Panc1 (cell line): Measurements from ENCODE around the gene ZNF433. TPM values are rescaled to one million over a fixed set of nuclear protein-coding genes. Genes with fewer than 3 reads are reported as not detected.
A peak's percentile ranks its signal among the peaks of the same experiment; 100 is the strongest.

ENCODE experiments used
- ATAC-seq: fragments of 200-7000 bp; cut with Tn5 transposase; 2 replicates; pipeline ENCODE4 v1.9.1; 2020; ENCODE audit warnings: mild to moderate bottlenecking, moderate library complexity
- BruUV-seq: library from RNA; stranded (reverse); fragments of 400-500 nt; replicated peaks from 2 replicates; lab custom pipeline; 2021; lab: Mats Ljungman, UMichigan
- CTCF ChIA-PET: fragments of 300-600 bp; sonication (Branson Sonifier 250); formaldehyde crosslinking; loops from one replicate; lab custom pipeline; 2022; ENCODE audit warnings: antibody characterized with exemption; lab: Charles Lee
- POLR2A ChIA-PET: fragments of 300-600 bp; sonication (Branson Sonifier 250); formaldehyde crosslinking; loops from one replicate; lab custom pipeline; 2022; ENCODE audit warnings: antibody characterized with exemption; lab: Charles Lee
- DNase-seq: peaks from one replicate; pipeline ENCODE4 v3.0.0-alpha.2; 2010; ENCODE audit warnings: low read depth, low spot score
- H3K27ac ChIP-seq: 2 replicates; pipeline ENCODE4 v1.5.1; 2011; ENCODE audit warnings: mild to moderate bottlenecking, low read length, inconsistent platforms
- H3K27me3 ChIP-seq: fragments of 200-500 bp; sonication (Bioruptor generic); 2 replicates; pipeline ENCODE4 v1.6.0; 2014; ENCODE audit warnings: low read length, inconsistent platforms; ENCODE audit not compliant: control insufficient read depth, insufficient read depth
- H3K36me3 ChIP-seq: fragments of 200-500 bp; sonication (Bioruptor generic); 2 replicates; pipeline ENCODE4 v1.5.1; 2014; ENCODE audit warnings: inconsistent platforms, mild to moderate bottlenecking, low read length, moderate library complexity; ENCODE audit not compliant: control insufficient read depth, insufficient read depth
- H3K4me1 ChIP-seq: 2 replicates; pipeline ENCODE4 v1.5.1; 2011; ENCODE audit warnings: inconsistent platforms, mild to moderate bottlenecking, low read length, moderate library complexity; ENCODE audit not compliant: control insufficient read depth, insufficient read depth
- H3K4me3 ChIP-seq, 2 experiments: 2 replicates each; pipeline ENCODE4 v1.5.1; 2011 to 2012; ENCODE audit warnings: low read depth in 2 of 2, low read length in 2 of 2, mild to moderate bottlenecking in 2 of 2, inconsistent platforms in 1 of 2, moderate library complexity in 1 of 2
- H3K9me3 ChIP-seq: fragments of 200-500 bp; sonication (Bioruptor generic); 2 replicates; pipeline ENCODE4 v1.5.1; 2014; ENCODE audit warnings: low read depth, mild to moderate bottlenecking, inconsistent platforms, low read length, moderate library complexity; ENCODE audit not compliant: control insufficient read depth, insufficient read depth
- CTCF ChIP-seq: fragments of 450-650 bp; IDR thresholded peaks from 2 replicates; pipeline ENCODE4 v1.5.1; 2017; ENCODE audit warnings: mild to moderate bottlenecking
- POLR2AphosphoS5 ChIP-seq: IDR thresholded peaks from 2 replicates; pipeline ENCODE4 v1.6.1; 2012; ENCODE audit warnings: mild to moderate bottlenecking, low read depth, low read length, moderate library complexity
- REST ChIP-seq, 2 experiments: IDR thresholded peaks; 2 replicates each; pipeline ENCODE4 v1.6.1; 2011 to 2012; ENCODE audit warnings: low read depth in 2 of 2, control low read depth in 1 of 2, low read length in 1 of 2, mild to moderate bottlenecking in 1 of 2, moderate library complexity in 1 of 2; ENCODE audit not compliant: insufficient read depth in 1 of 2
- SIN3A ChIP-seq: IDR thresholded peaks from 2 replicates; pipeline ENCODE4 v1.6.1; 2012; ENCODE audit warnings: low read depth, mild to moderate bottlenecking, low read length, moderate library complexity, borderline replicate concordance; ENCODE audit not compliant: insufficient read depth
- TCF7L2 ChIP-seq: IDR thresholded peaks from 2 replicates; pipeline ENCODE4 v1.6.1; 2011; ENCODE audit warnings: mild to moderate bottlenecking, low read depth, low read length, inconsistent platforms
- in situ Hi-C: cut with HindIII; loops from 2 replicates; pipeline ENCODE4 v1.10.0; 2016; ENCODE audit warnings: low sequenced_read_pairs, low pct_unique_long_range_greater_than_20kb
- intact Hi-C: fragments of 100-400 bp; cut with micrococcal nuclease; formaldehyde crosslinking; loops from one replicate; pipeline ENCODE4 v1.10.0; 2022; ENCODE audit not compliant: unreplicated experiment
- total RNA-seq: library from RNA; stranded (reverse); gene quantifications from one replicate; pipeline ENCODE4 v1.2.1, GENCODE V29; 2021; ENCODE audit not compliant: unreplicated experiment

ZNF433 gene
- total RNA-seq, 1 experiment from 2014 or later, result 4.7 TPM

- DNase-seq (no peak), ATAC-seq (no peak)
- in situ Hi-C loops, result no loop called here
- ChIA-PET POLR2A (no interaction called here), CTCF (no interaction called here)
- intact Hi-C loops, result no loop called here
- BruUV-seq, result no TSS peak
- H3K4me3 ChIP-seq, result no peak overlapping the region
- peaks cover 49% of the 10 kb centered on the region for H3K9me3 ChIP-seq
- no peaks in the 10 kb centered on the region; the same call in 1 of the 2 replicates for H3K36me3 ChIP-seq
- H3K4me1 ChIP-seq, result no peaks in the 10 kb centered on the region
- H3K27ac ChIP-seq, result no peak overlapping the region
- no peaks in the 10 kb centered on the region for H3K27me3 ChIP-seq
- TF ChIP-seq SIN3A (no peak), CTCF (no peak), REST (IDR thresholded peaks at IDR 0.05; ENCODE audit: insufficient read depth in 1 of 2, low read depth in 2 of 2, low read length in 1 of 2) (no peak), POLR2AphosphoS5 (no peak)
Observed at GRCh38 chr19:12015753-12016116, 19.7 kb downstream of the ZNF433 start.

DNA sequence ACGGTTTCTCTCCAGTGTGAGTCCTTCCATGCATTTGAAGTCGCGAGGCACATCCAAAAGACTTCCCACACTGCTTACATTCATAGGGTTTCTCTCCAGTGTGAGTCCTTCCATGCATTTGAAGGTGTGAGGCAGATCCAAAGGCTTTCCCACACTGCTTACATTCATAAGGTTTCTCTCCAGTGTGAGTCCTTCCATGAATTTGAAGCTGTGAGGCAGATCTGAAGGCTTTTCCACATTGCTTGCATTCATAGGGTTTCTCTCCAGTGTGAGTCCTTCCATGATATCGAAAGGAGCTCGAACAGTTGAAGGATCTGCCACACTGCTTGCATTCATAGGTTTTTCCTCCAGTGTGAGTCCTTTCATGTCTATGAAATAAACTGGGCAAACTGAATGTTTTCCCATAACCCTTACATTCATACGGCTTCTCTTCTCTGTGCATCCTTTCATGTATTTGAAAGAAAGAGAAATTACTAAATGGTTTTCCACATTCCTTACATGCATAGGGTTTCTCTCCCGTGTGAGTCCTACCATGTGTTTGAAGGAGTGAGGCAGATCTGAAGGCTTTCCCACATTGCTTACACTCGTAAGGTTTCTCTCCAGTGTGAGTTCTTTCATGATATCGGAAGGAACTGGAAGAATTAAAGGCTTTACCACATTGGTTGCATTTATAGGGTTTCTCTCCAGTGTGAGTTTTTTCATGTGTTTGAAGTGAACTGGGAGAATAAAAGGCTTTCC is 20.3 kb downstream of the ZNF433 start:
- Histone ChIP-seq H3K4me1 (no peaks in the 10 kb centered on the region), H3K27me3 (no peaks in the 10 kb centered on the region), H3K27ac (no peak overlapping the region), H3K9me3 (peaks cover 49% of the 10 kb centered on the region), H3K4me3 (no peak overlapping the region), H3K36me3 (no peaks in the 10 kb centered on the region; the same call in 1 of the 2 replicates)
- in situ Hi-C loops, result no loop called here
- ATAC-seq (no peak), DNase-seq (no peak)
- intact Hi-C loops, result no loop called here
- ChIA-PET POLR2A (no interaction called here), CTCF (no interaction called here)
- TSS peak; percentile 71 for BruUV-seq
- no peak for TF ChIP-seq TCF7L2
- TF ChIP-seq CTCF, result no peak
- no peak for TF ChIP-seq REST (IDR thresholded peaks at IDR 0.05; ENCODE audit: insufficient read depth in 1 of 2, low read depth in 2 of 2, low read length in 1 of 2)
- TF ChIP-seq SIN3A, result no peak
- no peak for TF ChIP-seq POLR2AphosphoS5
